Memory B cell (primary cell): Measurements from ENCODE around the gene MEGF9.

Experiments used
- ATAC-seq: fragments of 150-1000 bp; cut with Tn5 transposase; 2 replicates; pipeline ENCODE4 v1.10.0; 2021; ENCODE audit warnings: low read depth, mild to moderate bottlenecking, moderate library complexity
- DNase-seq, 2 donors: peaks; one replicate each; pipeline ENCODE4 v3.0.0; 2022; ENCODE audit warnings: low spot score in 2 of 2
- H3K27ac Mint-ChIP-seq: one replicate; pipeline ENCODE4 v1.8.0; 2022; ENCODE audit warnings: mild to moderate bottlenecking, moderate library complexity, mixed read lengths
- H3K27me3 Mint-ChIP-seq: one replicate; pipeline ENCODE4 v1.8.0; 2022; ENCODE audit warnings: mixed read lengths
- H3K36me3 Mint-ChIP-seq: one replicate; pipeline ENCODE4 v1.8.0; 2022; ENCODE audit warnings: mild to moderate bottlenecking, mixed read lengths
- H3K4me1 Mint-ChIP-seq: one replicate; pipeline ENCODE4 v1.8.0; 2022; ENCODE audit warnings: mixed read lengths
- H3K4me3 Mint-ChIP-seq: one replicate; pipeline ENCODE4 v1.8.0; 2022; ENCODE audit warnings: mild to moderate bottlenecking, moderate library complexity, mixed read lengths
- H3K9me3 Mint-ChIP-seq: one replicate; pipeline ENCODE4 v1.8.0; 2022; ENCODE audit warnings: mixed read lengths

The MEGF9 gene

GRCh38 chr9:120718316-120718715 lies 4.0 kb upstream of the MEGF9 start:
- H3K4me3 Mint-ChIP-seq, result no peak overlapping the region
- H3K36me3 Mint-ChIP-seq, result no peaks in the 10 kb centered on the region
- H3K27me3 Mint-ChIP-seq, result no peaks in the 10 kb centered on the region
- no peak for ATAC-seq
- H3K9me3 Mint-ChIP-seq, result no peaks in the 10 kb centered on the region
- DNase-seq, result no peak
- no peak overlapping the region for H3K27ac Mint-ChIP-seq
- H3K4me1 Mint-ChIP-seq, result peaks cover 2% of the 10 kb centered on the region

- H3K4me3 Mint-ChIP-seq, result no peak overlapping the region
- no peak for DNase-seq
- no peaks in the 10 kb centered on the region for H3K36me3 Mint-ChIP-seq
- no peak for ATAC-seq
- no peaks in the 10 kb centered on the region for H3K9me3 Mint-ChIP-seq
- H3K4me1 Mint-ChIP-seq, result peaks cover 13% of the 10 kb centered on the region
- no peaks in the 10 kb centered on the region for H3K27me3 Mint-ChIP-seq
- H3K27ac Mint-ChIP-seq, result no peak overlapping the region
Measured at GRCh38 chr9:120717176-120717575, 2.9 kb upstream of the MEGF9 start.

- Mint-ChIP-seq H3K4me1 (peaks cover 19% of the 10 kb centered on the region), H3K27me3 (no peaks in the 10 kb centered on the region), H3K27ac (no peak overlapping the region), H3K4me3 (no peak overlapping the region), H3K9me3 (no peaks in the 10 kb centered on the region), H3K36me3 (no peaks in the 10 kb centered on the region)
- no peak for ATAC-seq
- no peak for DNase-seq
Measured at GRCh38 chr9:120716483-120716882, 2.2 kb upstream of the MEGF9 start.

GRCh38 chr9:120715389-120715924 lies 1.2 kb upstream of the MEGF9 start:
- DNase-seq, result no peak
- H3K4me3 Mint-ChIP-seq, result peak overlapping the region; percentile 86
- no peak overlapping the region for H3K27ac Mint-ChIP-seq

GRCh38 chr9:120714846-120715388 lies 647 bp upstream of the MEGF9 start:
- DNase-seq, result no peak
- Mint-ChIP-seq H3K9me3 (no peaks in the 10 kb centered on the region), H3K27me3 (no peaks in the 10 kb centered on the region), H3K36me3 (no peaks in the 10 kb centered on the region), H3K27ac (peak overlapping the region; percentile 60), H3K4me1 (peaks cover 23% of the 10 kb centered on the region), H3K4me3 (peak overlapping the region; percentile 86)
- ATAC-seq, result no peak

More at GRCh38 chr9:120715389-120715924, 1.2 kb upstream of the MEGF9 start:
- no peaks in the 10 kb centered on the region for H3K9me3 Mint-ChIP-seq
- no peaks in the 10 kb centered on the region for H3K27me3 Mint-ChIP-seq
- peaks cover 22% of the 10 kb centered on the region for H3K4me1 Mint-ChIP-seq
- no peak for ATAC-seq
- no peaks in the 10 kb centered on the region for H3K36me3 Mint-ChIP-seq

GRCh38 chr9:120713257-120714087 lies 798 bp downstream of the MEGF9 start:
- Mint-ChIP-seq H3K36me3 (no peaks in the 10 kb centered on the region), H3K27ac (peak overlapping the region; percentile 92), H3K4me1 (peaks cover 24% of the 10 kb centered on the region), H3K4me3 (peak overlapping the region; percentile 96), H3K9me3 (no peaks in the 10 kb centered on the region), H3K27me3 (no peaks in the 10 kb centered on the region)
- ATAC-seq (no peak), DNase-seq (peak in 1 of 2 donors; percentile 29)

- DNase-seq, result no peak
- Mint-ChIP-seq H3K36me3 (no peaks in the 10 kb centered on the region), H3K27me3 (no peaks in the 10 kb centered on the region), H3K27ac (peak overlapping the region; percentile 92), H3K9me3 (no peaks in the 10 kb centered on the region), H3K4me3 (peak overlapping the region; percentile 96), H3K4me1 (peaks cover 24% of the 10 kb centered on the region)
- no peak for ATAC-seq
Measured at GRCh38 chr9:120712539-120713031, 1.7 kb downstream of the MEGF9 start.

GRCh38 chr9:120711841-120712538 lies 2.3 kb downstream of the MEGF9 start:
- H3K27ac Mint-ChIP-seq, result peak overlapping the region; percentile 92
- no peaks in the 10 kb centered on the region for H3K36me3 Mint-ChIP-seq
- DNase-seq, result no peak
- H3K27me3 Mint-ChIP-seq, result no peaks in the 10 kb centered on the region
- ATAC-seq, result no peak
- H3K4me1 Mint-ChIP-seq, result peaks cover 24% of the 10 kb centered on the region
- peak overlapping the region; percentile 96 for H3K4me3 Mint-ChIP-seq
- no peaks in the 10 kb centered on the region for H3K9me3 Mint-ChIP-seq

- Mint-ChIP-seq H3K27ac (peak overlapping the region; percentile 92), H3K4me3 (no peak overlapping the region), H3K27me3 (no peaks in the 10 kb centered on the region), H3K9me3 (no peaks in the 10 kb centered on the region), H3K4me1 (peaks cover 24% of the 10 kb centered on the region), H3K36me3 (no peaks in the 10 kb centered on the region)
- no peak for ATAC-seq
- DNase-seq, result no peak
Measured at GRCh38 chr9:120711354-120711753, 2.9 kb downstream of the MEGF9 start.

GRCh38 chr9:120710110-120710981 lies 3.9 kb downstream of the MEGF9 start:
- no peaks in the 10 kb centered on the region for H3K27me3 Mint-ChIP-seq
- H3K36me3 Mint-ChIP-seq, result no peaks in the 10 kb centered on the region
- peak overlapping the region; percentile 77 for H3K4me3 Mint-ChIP-seq
- H3K9me3 Mint-ChIP-seq, result no peaks in the 10 kb centered on the region
- H3K4me1 Mint-ChIP-seq, result peaks cover 24% of the 10 kb centered on the region
- ATAC-seq (no peak), DNase-seq (peak in 1 of 2 donors; percentile 7)
- peak overlapping the region; percentile 84 for H3K27ac Mint-ChIP-seq

- DNase-seq, result no peak
- Mint-ChIP-seq H3K4me3 (no peak overlapping the region), H3K36me3 (peaks cover 2% of the 10 kb centered on the region), H3K9me3 (no peaks in the 10 kb centered on the region), H3K27me3 (no peaks in the 10 kb centered on the region), H3K27ac (no peak overlapping the region), H3K4me1 (peaks cover 22% of the 10 kb centered on the region)
- ATAC-seq, result no peak
Measured at GRCh38 chr9:120708526-120709224, 5.6 kb downstream of the MEGF9 start.

- Mint-ChIP-seq H3K36me3 (peaks cover 2% of the 10 kb centered on the region), H3K27me3 (no peaks in the 10 kb centered on the region), H3K4me1 (peaks cover 11% of the 10 kb centered on the region), H3K27ac (no peak overlapping the region), H3K9me3 (no peaks in the 10 kb centered on the region), H3K4me3 (no peak overlapping the region)
- DNase-seq (no peak), ATAC-seq (no peak)
Measured at GRCh38 chr9:120707170-120707569, 7.1 kb downstream of the MEGF9 start.

GRCh38 chr9:120705174-120705573 lies 9.1 kb downstream of the MEGF9 start:
- H3K36me3 Mint-ChIP-seq, result peaks cover 3% of the 10 kb centered on the region
- peaks cover 2% of the 10 kb centered on the region for H3K4me1 Mint-ChIP-seq

More at GRCh38 chr9:120705174-120705573, 9.1 kb downstream of the MEGF9 start:
- Mint-ChIP-seq H3K9me3 (no peaks in the 10 kb centered on the region), H3K27me3 (no peaks in the 10 kb centered on the region), H3K27ac (no peak overlapping the region), H3K4me3 (no peak overlapping the region)
- DNase-seq (no peak), ATAC-seq (no peak)
